ENCODE data around the gene GAPDH.

GAPDH gene

GRCh38 chr12:6530576-6531260 is 3.6 kb upstream of the GAPDH start:
- no peak for DNase-seq

DNA sequence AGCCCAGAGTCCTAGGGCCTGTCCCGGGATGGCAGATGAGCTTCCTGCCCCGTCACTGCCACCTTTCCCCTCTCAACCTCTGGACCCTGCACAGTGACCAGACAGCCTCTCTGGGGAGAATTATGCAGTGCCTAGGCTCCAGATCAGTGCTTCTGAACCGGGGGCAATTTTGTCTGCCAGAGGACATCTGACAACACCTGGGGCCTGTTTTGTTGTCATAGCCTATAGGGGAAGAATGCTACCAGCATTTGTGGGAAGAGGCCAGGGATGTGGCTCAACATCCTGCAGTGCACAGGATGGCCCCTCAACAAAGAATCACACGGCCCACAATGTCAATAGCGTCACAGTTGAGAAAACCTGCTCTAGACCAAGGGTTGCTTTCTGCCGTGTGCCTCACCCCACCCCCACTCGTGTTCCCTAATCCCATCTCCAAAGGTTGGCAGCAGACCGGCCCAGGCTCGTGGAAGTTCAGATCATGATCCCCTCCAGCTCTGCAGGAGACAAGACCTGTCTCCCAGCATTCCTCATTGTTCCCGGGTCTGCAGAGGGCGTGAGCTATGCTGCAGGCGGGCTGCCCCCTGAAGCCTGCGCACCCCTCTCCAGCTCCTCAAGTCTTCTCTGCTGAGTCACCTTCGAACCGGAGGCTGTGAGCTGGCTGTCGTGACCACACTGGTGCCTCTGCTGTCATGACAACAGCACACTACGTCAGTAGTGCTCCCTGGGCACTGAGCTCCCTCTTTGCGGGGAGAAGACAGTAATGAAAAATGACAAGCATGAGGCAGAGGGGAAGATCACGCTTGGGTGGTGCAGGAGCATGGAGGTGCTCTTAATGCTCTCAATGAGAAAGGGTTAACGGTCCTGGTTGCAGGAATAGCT is 2.0 kb upstream of the GAPDH start:
- peak; percentile 88 for DNase-seq

- peak; percentile 32 for DNase-seq
Measured at GRCh38 chr12:6532927-6533652, 1.2 kb upstream of the GAPDH start.

DNA sequence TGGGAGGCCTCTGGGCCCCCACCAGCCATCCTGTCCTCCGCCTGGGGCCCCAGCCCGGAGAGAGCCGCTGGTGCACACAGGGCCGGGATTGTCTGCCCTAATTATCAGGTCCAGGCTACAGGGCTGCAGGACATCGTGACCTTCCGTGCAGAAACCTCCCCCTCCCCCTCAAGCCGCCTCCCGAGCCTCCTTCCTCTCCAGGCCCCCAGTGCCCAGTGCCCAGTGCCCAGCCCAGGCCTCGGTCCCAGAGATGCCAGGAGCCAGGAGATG is 729 bp upstream of the GAPDH start:
- DNase-seq = no peak

DNA sequence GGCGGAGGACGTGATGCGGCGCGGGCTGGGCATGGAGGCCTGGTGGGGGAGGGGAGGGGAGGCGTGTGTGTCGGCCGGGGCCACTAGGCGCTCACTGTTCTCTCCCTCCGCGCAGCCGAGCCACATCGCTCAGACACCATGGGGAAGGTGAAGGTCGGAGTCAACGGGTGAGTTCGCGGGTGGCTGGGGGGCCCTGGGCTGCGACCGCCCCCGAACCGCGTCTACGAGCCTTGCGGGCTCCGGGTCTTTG is 303 bp downstream of the GAPDH start:
- no peak for DNase-seq

GRCh38 chr12:6534945-6535696 is 804 bp downstream of the GAPDH start:
- DNase-seq = peak; percentile 83

GRCh38 chr12:6535697-6535946 is 1.3 kb downstream of the GAPDH start:
- no peak for DNase-seq

- DNase-seq = peak; percentile 16
Measured at GRCh38 chr12:6535960-6536847, 1.9 kb downstream of the GAPDH start.

GRCh38 chr12:6536894-6537579 is 2.7 kb downstream of the GAPDH start:
- no peak for DNase-seq

DNA sequence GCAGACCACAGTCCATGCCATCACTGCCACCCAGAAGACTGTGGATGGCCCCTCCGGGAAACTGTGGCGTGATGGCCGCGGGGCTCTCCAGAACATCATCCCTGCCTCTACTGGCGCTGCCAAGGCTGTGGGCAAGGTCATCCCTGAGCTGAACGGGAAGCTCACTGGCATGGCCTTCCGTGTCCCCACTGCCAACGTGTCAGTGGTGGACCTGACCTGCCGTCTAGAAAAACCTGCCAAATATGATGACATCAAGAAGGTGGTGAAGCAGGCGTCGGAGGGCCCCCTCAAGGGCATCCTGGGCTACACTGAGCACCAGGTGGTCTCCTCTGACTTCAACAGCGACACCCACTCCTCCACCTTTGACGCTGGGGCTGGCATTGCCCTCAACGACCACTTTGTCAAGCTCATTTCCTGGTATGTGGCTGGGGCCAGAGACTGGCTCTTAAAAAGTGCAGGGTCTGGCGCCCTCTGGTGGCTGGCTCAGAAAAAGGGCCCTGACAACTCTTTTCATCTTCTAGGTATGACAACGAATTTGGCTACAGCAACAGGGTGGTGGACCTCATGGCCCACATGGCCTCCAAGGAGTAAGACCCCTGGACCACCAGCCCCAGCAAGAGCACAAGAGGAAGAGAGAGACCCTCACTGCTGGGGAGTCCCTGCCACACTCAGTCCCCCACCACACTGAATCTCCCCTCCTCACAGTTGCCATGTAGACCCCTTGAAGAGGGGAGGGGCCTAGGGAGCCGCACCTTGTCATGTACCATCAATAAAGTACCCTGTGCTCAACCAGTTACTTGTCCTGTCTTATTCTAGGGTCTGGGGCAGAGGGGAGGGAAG is 3.5 kb downstream of the GAPDH start:
- peak; percentile 85 for DNase-seq

- no peak for DNase-seq
Measured at GRCh38 chr12:6538420-6539313, 4.3 kb downstream of the GAPDH start.

GRCh38 chr12:6539314-6539682 is 5.0 kb downstream of the GAPDH start:
- DNase-seq = no peak

DNA sequence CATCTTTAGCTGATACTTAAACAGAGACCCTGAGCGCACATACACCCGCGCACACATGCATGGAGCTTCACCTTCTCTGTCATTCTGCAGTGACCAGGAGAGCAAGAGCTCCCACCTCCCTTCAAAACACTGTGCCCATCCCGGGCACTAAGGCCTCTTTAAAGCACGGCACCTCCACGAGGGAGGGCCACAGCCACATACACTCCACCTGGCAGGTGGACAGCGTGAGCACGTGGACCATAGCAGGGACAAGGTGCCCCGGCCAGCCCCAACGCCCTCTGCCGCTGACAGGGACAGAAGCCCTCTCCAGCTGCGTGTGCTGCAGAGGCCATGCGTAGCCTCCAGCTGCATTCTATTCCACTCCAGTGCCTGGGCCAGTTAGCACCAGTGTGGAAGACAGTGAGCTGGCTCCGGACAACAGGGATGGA is 5.4 kb downstream of the GAPDH start:
- no peak for DNase-seq

- peak; percentile 54 for DNase-seq
Measured at GRCh38 chr12:6540181-6540877, 6.0 kb downstream of the GAPDH start.

DNA sequence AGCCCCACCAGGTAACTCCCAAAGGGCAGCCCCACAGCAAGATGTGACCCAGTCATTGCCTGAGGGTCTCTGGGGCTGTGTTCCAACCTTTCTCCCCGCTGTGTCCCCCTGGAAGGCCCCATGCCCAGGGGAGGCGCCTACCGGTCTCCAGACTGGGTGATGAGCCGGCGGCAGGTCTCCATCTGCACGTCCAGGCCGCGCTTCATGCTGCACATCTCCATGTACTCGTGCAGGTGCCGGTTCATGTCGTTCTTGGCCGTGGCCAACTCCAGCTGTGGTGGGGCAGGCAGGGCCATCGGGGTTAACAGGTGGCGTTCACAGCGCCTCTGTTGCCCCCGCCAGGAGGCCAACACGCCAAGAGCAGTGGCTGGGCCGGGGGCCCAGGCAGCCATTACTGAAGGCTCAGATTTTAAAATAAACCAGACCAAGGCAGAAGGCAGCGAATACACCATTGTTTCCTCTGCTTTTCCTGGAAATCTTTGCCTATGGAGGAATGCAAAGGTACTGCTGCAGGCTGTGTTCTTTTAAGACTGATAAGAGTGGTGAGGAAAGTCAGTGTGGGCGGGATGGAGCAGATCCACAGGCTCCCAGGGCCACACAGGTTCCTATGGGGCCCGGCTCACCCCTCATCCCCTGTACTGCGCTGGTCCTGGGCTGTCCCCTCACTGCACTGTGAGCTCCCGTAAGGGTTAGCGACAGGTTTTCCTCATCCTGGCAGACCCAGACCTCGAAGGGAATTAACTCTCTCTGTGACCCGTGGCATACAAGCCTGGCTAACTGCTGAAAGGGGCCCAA is 7.3 kb downstream of the GAPDH start:
- DNase-seq = no peak

GRCh38 chr12:6542209-6543009 is 8.1 kb downstream of the GAPDH start:
- no peak for DNase-seq

DNA sequence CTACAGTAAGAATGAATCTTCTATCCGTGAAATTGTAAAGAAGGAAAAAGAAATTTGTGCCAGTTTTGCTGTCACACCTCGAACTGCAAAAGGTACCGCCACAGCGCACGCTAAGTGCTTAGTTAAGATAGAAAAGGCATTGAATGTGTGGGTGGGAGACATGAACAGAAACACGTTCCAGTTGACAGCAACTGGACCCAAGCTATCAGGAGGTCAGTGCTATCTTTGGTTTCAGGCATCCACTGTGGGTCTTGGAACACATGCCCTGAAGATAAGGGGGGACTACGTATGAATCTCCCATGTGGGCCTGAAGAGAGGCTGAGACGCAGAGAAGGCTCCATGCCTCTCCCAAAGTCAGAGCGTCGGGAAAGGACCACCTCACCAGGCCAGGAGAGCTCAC is 11.7 kb downstream of the GAPDH start:
- DNase-seq = no peak

DNA sequence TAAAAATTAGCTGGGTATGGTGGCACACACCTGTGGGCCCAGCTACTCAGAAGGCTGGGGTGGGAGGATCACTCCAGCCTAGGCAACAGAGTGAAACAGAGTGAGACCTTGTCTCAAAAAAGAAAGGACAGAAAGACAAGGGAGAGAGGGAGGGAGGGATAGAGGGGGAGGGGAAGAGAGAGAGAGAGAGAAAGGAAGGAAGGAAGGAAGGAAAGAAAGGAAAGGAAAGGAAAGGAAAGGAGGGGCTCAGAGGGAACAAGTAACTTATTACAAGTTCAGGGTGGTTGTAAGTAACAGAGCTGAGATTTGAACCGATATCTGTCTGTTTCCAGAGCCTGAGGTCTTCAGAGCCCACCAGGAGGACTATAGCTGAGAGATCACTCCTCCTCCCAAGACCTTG is 13.2 kb downstream of the GAPDH start:
- DNase-seq = no peak

All from activated naive CD4-positive, alpha-beta T cell treated with Interleukin-2 at 50 U/mL for 16 hours (primary cell).